ENCODE measurements around the gene TPT1. TPM values are rescaled to one million over a fixed set of nuclear protein-coding genes. Genes with fewer than 3 reads are reported as not detected.
"Not testable (repeated sequence)": the region's sequence is repeated elsewhere in the genome, so short reads cannot be mapped to it uniquely, and the experiment has no call there.

TPT1 gene
- polyA plus RNA-seq, 3 donors: 2,102 to 5,638 (median 2,493) TPM

DNA sequence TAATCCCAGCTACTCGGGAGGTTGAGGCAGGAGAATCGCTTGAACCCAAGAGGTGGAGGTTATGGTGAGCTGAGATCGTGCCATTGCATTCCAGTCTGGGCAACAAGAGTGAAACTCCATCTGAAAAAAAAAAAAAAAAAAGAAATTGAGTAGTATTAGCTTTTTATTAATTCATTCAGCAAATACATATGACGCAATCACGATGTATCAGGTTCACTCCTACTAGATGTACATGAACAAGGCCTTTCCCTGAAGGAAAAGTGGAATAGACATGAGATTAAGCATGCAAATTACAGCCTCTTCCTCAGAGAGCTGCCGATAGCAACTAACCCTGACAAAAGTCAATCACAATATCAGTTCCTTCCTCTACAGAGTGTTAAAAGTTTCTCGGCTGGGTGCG lies 9.2 kb upstream of the TPT1 start:
- Mint-ChIP-seq H3K27me3 (ENCODE audit: low read depth in 3 of 3) (no peaks in the 10 kb centered on the region), H3K4me1 (peaks cover 18% of the 10 kb centered on the region), H3K9me3 (no peaks in the 10 kb centered on the region), H3K4me3 (no peak overlapping the region), H3K27ac (peak overlapping the region in 1 of 7 donors; percentile 20), H3K36me3 (peaks cover 32 to 70% of the 10 kb centered on the region in 2 donors)
- intact Hi-C loops (cut with micrococcal nuclease): no loop called here
- no peak for DNase-seq
- no peaks in the 10 kb centered on the region for H3K27me3 ChIP-seq (ENCODE audit: control insufficient read depth in 2 of 2, insufficient read depth in 2 of 2, low read length in 2 of 2)
- WGBS (ENCODE audit: insufficient coverage): 90% methylated on average over 2 of the region's 8 CpGs
- H3K4me1 ChIP-seq (ENCODE audit: control insufficient read depth in 1 of 2, insufficient read depth in 2 of 2, low read length in 2 of 2): peaks cover 10 to 12% of the 10 kb centered on the region in 2 donors
- H3K4me3 ChIP-seq (replicated peaks in 1 of 3; ENCODE audit: low read depth in 2 of 3, low read length in 3 of 3): no peak overlapping the region
- H3K27ac ChIP-seq (ENCODE audit: low read depth in 1 of 2, low read length in 2 of 2): no peak overlapping the region
- TF ChIP-seq, protein P1, sequence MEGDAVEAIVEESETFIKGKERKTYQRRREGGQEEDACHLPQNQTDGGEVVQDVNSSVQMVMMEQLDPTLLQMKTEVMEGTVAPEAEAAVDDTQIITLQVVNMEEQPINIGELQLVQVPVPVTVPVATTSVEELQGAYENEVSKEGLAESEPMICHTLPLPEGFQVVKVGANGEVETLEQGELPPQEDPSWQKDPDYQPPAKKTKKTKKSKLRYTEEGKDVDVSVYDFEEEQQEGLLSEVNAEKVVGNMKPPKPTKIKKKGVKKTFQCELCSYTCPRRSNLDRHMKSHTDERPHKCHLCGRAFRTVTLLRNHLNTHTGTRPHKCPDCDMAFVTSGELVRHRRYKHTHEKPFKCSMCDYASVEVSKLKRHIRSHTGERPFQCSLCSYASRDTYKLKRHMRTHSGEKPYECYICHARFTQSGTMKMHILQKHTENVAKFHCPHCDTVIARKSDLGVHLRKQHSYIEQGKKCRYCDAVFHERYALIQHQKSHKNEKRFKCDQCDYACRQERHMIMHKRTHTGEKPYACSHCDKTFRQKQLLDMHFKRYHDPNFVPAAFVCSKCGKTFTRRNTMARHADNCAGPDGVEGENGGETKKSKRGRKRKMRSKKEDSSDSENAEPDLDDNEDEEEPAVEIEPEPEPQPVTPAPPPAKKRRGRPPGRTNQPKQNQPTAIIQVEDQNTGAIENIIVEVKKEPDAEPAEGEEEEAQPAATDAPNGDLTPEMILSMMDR (IDR thresholded peaks at IDR 0.05): no peak
- H3K9ac ChIP-seq (ENCODE audit: insufficient read depth, low read length, poor library complexity, severe bottlenecking): no peak overlapping the region
- H3K79me2 ChIP-seq (ENCODE audit: insufficient read depth, low read length): no peaks in the 10 kb centered on the region
- H2AFZ ChIP-seq (ENCODE audit: insufficient read depth, low read depth, low read length, poor library complexity, severe bottlenecking): no peak overlapping the region
- H3K9me3 ChIP-seq (replicated peaks in 1 of 2; ENCODE audit: control insufficient read depth in 1 of 2, insufficient read depth in 1 of 2, low read length in 2 of 2): no peaks in the 10 kb centered on the region
- peaks cover 22 to 30% of the 10 kb centered on the region in 2 donors for H3K36me3 ChIP-seq (replicated peaks in 1 of 2; ENCODE audit: control insufficient read depth in 1 of 2, insufficient read depth in 2 of 2, low read length in 2 of 2)
- no peaks in the 10 kb centered on the region for H4K20me1 ChIP-seq (ENCODE audit: insufficient read depth, low read length)
- no peak overlapping the region for H3K4me2 ChIP-seq (replicated peaks; ENCODE audit: extremely low read depth, low read length, poor library complexity, severe bottlenecking)

DNA sequence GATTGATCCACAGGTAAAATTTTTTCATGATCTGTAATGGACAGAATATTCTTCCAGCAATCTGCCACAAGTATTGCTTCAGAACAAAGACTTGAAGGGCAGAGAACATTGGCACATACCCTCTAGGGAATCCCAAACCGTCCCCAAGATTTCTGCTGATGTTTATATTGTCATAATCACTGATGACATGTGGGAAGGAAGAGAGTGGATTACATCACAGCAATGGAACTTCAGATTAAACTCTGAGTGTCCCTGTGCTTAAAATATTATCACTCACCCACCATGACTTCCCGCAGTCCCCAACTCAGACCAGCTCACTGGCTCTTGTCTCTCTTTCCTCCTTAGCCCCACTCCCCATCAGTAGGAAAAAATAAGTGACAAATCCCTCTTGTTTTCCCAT lies 8.5 kb upstream of the TPT1 start:
- Histone ChIP-seq H3K4me3 (replicated peaks in 1 of 3; ENCODE audit: low read depth in 2 of 3, low read length in 3 of 3) (no peak overlapping the region), H2AFZ (ENCODE audit: insufficient read depth, low read depth, low read length, poor library complexity, severe bottlenecking) (no peak overlapping the region), H3K27ac (ENCODE audit: low read depth in 1 of 2, low read length in 2 of 2) (no peak overlapping the region), H3K4me1 (ENCODE audit: control insufficient read depth in 1 of 2, insufficient read depth in 2 of 2, low read length in 2 of 2) (peaks cover 10 to 12% of the 10 kb centered on the region in 2 donors), H3K36me3 (replicated peaks in 1 of 2; ENCODE audit: control insufficient read depth in 1 of 2, insufficient read depth in 2 of 2, low read length in 2 of 2) (peaks cover 24 to 30% of the 10 kb centered on the region in 2 donors), H3K9ac (ENCODE audit: insufficient read depth, low read length, poor library complexity, severe bottlenecking) (no peak overlapping the region), H3K4me2 (replicated peaks; ENCODE audit: extremely low read depth, low read length, poor library complexity, severe bottlenecking) (no peak overlapping the region), H3K79me2 (ENCODE audit: insufficient read depth, low read length) (no peaks in the 10 kb centered on the region), H3K27me3 (ENCODE audit: control insufficient read depth in 2 of 2, insufficient read depth in 2 of 2, low read length in 2 of 2) (no peaks in the 10 kb centered on the region), H3K9me3 (replicated peaks in 1 of 2; ENCODE audit: control insufficient read depth in 1 of 2, insufficient read depth in 1 of 2, low read length in 2 of 2) (no peaks in the 10 kb centered on the region), H4K20me1 (ENCODE audit: insufficient read depth, low read length) (no peaks in the 10 kb centered on the region)
- 100% methylated on average over 1 of the region's 2 CpGs for WGBS (ENCODE audit: insufficient coverage)
- intact Hi-C loops (cut with micrococcal nuclease): loop anchor here in 1 of 2 donors (10.0 kb wide), 1 partner anchor 115 kb away; the partner anchor contains the start of gene COG3
- Mint-ChIP-seq H3K36me3 (peaks cover 36 to 70% of the 10 kb centered on the region in 2 donors), H3K4me1 (peaks cover 17% of the 10 kb centered on the region), H3K27me3 (ENCODE audit: low read depth in 3 of 3) (no peaks in the 10 kb centered on the region), H3K4me3 (no peak overlapping the region), H3K27ac (peak overlapping the region in 3 of 7 donors; percentile 42 to 59 (median 58)), H3K9me3 (no peaks in the 10 kb centered on the region)
- DNase-seq: peak in 1 of 3 donors; percentile 44
- TF ChIP-seq, protein P1 (IDR thresholded peaks at IDR 0.05): no peak

DNA sequence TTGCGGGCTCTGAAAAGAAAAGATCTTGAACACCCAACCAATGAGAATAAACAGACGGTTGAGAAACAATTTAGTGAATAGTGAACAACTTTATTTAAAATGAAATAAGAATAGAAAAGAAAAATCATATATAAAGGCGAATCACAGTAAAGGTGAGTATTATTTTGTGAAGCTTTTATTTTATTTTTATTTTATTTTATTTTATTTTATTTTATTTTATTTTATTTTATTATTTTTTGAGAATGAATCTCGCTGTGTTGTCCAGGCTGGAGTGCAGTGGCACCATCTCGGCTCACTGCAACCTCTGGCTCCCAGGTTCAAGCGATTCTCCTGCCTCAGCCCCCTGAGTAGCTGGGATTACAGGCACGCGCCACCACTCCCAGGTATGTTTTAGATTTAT lies 3.1 kb upstream of the TPT1 start:
- H3K27me3 Mint-ChIP-seq (ENCODE audit: low read depth in 3 of 3); H3K27ac ChIP-seq (ENCODE audit: low read depth in 1 of 2, low read length in 2 of 2); H3K9me3 Mint-ChIP-seq; H2AFZ ChIP-seq (ENCODE audit: insufficient read depth, low read depth, low read length, poor library complexity, severe bottlenecking); H3K4me2 ChIP-seq (replicated peaks; ENCODE audit: extremely low read depth, low read length, poor library complexity, severe bottlenecking); DNase-seq; H3K4me3 Mint-ChIP-seq; H3K9ac ChIP-seq (ENCODE audit: insufficient read depth, low read length, poor library complexity, severe bottlenecking); H3K27ac Mint-ChIP-seq; H3K27me3 ChIP-seq (ENCODE audit: control insufficient read depth in 2 of 2, insufficient read depth in 2 of 2, low read length in 2 of 2); H3K9me3 ChIP-seq (replicated peaks in 1 of 2; ENCODE audit: control insufficient read depth in 1 of 2, insufficient read depth in 1 of 2, low read length in 2 of 2); H3K4me3 ChIP-seq (replicated peaks in 1 of 3; ENCODE audit: low read depth in 2 of 3, low read length in 3 of 3): not testable (repeated sequence)
- H3K36me3 ChIP-seq (replicated peaks in 1 of 2; ENCODE audit: control insufficient read depth in 1 of 2, insufficient read depth in 2 of 2, low read length in 2 of 2): peaks cover 22 to 33% of the 10 kb centered on the region in 2 donors
- H4K20me1 ChIP-seq (ENCODE audit: insufficient read depth, low read length): peaks cover 18% of the 10 kb centered on the region
- Mint-ChIP-seq H3K36me3 (peaks cover 32 to 49% of the 10 kb centered on the region in 2 donors), H3K4me1 (peaks cover 26% of the 10 kb centered on the region)
- H3K4me1 ChIP-seq (ENCODE audit: control insufficient read depth in 1 of 2, insufficient read depth in 2 of 2, low read length in 2 of 2): peaks cover 20 to 27% of the 10 kb centered on the region in 2 donors
- intact Hi-C loops (cut with micrococcal nuclease): loop anchor here (5.0 to 10.0 kb wide), 2 partner anchors 73 to 121 kb away; partner anchors contain the start of genes SLC25A30 (in 2 of the 2) and COG3 (in 1 of the 2)
- H3K79me2 ChIP-seq (ENCODE audit: insufficient read depth, low read length): peaks cover 32% of the 10 kb centered on the region
- WGBS (ENCODE audit: insufficient coverage): 100% methylated on average over 3 of the region's 8 CpGs
